GM12892 (cell line): Measurements from ENCODE around the gene CFAP91.

ENCODE experiments used
- POLR2A ChIP-seq: IDR thresholded peaks from 2 replicates; pipeline ENCODE4 v1.6.1; 2011; ENCODE audit warnings: low read depth, low read length, control low read depth
- POLR2AphosphoS5 ChIP-seq: IDR thresholded peaks from 2 replicates; pipeline ENCODE4 v1.6.1; 2011; ENCODE audit warnings: low read depth, low read length, control low read depth

GRCh38 chr3:119681279-119681678, 21.5 kb upstream of the CFAP91 start:
- TF ChIP-seq POLR2AphosphoS5 = no peak
- no peak for TF ChIP-seq POLR2A
